Measurements from ENCODE around the gene ORAI3. TPM values are rescaled to one million over a fixed set of nuclear protein-coding genes. Genes with fewer than 3 reads are reported as not detected.

ORAI3 gene
- total and polyA plus RNA-seq, 2 of the 13 experiments (the other 11 are each of a cell fraction or from before 2014, with no cell fraction given) = 11.4 to 32.0 TPM

- TF ChIP-seq, protein P1, sequence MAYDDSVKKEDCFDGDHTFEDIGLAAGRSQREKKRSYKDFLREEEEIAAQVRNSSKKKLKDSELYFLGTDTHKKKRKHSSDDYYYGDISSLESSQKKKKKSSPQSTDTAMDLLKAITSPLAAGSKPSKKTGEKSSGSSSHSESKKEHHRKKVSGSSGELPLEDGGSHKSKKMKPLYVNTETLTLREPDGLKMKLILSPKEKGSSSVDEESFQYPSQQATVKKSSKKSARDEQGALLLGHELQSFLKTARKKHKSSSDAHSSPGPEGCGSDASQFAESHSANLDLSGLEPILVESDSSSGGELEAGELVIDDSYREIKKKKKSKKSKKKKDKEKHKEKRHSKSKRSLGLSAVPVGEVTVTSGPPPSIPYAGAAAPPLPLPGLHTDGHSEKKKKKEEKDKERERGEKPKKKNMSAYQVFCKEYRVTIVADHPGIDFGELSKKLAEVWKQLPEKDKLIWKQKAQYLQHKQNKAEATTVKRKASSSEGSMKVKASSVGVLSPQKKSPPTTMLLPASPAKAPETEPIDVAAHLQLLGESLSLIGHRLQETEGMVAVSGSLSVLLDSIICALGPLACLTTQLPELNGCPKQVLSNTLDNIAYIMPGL (CRISPR knock-in tag; IDR thresholded peaks at IDR 0.05; ENCODE audit: borderline replicate concordance in 1 of 2, low read depth in 1 of 2) = 0 out of 4 replicates have a peak, but pooled peaks of 1 of the 2 experiments have one; percentile 40
- TF ChIP-seq ZNF629 (CRISPR knock-in tag; conservative IDR thresholded peaks at IDR 0.05) = no peak
- peak; percentile 21; the same call in 1 of the 2 replicates for TF ChIP-seq ZNF556 (CRISPR knock-in tag; IDR thresholded peaks at IDR 0.05; ENCODE audit: borderline replicate concordance)
- peak; percentile 60; the same call in 1 of the 2 replicates for TF ChIP-seq ZNF230 (CRISPR knock-in tag; IDR thresholded peaks at IDR 0.05)
- TF ChIP-seq, protein P2, sequence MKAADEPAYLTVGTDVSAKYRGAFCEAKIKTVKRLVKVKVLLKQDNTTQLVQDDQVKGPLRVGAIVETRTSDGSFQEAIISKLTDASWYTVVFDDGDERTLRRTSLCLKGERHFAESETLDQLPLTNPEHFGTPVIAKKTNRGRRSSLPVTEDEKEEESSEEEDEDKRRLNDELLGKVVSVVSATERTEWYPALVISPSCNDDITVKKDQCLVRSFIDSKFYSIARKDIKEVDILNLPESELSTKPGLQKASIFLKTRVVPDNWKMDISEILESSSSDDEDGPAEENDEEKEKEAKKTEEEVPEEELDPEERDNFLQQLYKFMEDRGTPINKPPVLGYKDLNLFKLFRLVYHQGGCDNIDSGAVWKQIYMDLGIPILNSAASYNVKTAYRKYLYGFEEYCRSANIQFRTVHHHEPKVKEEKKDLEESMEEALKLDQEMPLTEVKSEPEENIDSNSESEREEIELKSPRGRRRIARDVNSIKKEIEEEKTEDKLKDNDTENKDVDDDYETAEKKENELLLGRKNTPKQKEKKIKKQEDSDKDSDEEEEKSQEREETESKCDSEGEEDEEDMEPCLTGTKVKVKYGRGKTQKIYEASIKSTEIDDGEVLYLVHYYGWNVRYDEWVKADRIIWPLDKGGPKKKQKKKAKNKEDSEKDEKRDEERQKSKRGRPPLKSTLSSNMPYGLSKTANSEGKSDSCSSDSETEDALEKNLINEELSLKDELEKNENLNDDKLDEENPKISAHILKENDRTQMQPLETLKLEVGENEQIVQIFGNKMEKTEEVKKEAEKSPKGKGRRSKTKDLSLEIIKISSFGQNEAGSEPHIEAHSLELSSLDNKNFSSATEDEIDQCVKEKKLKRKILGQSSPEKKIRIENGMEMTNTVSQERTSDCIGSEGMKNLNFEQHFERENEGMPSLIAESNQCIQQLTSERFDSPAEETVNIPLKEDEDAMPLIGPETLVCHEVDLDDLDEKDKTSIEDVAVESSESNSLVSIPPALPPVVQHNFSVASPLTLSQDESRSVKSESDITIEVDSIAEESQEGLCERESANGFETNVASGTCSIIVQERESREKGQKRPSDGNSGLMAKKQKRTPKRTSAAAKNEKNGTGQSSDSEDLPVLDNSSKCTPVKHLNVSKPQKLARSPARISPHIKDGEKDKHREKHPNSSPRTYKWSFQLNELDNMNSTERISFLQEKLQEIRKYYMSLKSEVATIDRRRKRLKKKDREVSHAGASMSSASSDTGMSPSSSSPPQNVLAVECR (CRISPR knock-in tag; IDR thresholded peaks at IDR 0.05; ENCODE audit: borderline replicate concordance) = peak; percentile 57
- 0 out of 2 replicates have a peak, but pooled peaks have one; percentile 53 for TF ChIP-seq MIER2 (CRISPR knock-in tag; IDR thresholded peaks at IDR 0.05)
- peak; percentile 67 for TF ChIP-seq UBTF (CRISPR knock-in tag; IDR thresholded peaks at IDR 0.05)
- peak; percentile 68 for TF ChIP-seq RARA (CRISPR knock-in tag; IDR thresholded peaks at IDR 0.05)
- peak; percentile 58 for TF ChIP-seq BRD4 (CRISPR knock-in tag; IDR thresholded peaks at IDR 0.05)
- peak; percentile 66; the same call in 1 of the 2 replicates for TF ChIP-seq GATAD2A (CRISPR knock-in tag; IDR thresholded peaks at IDR 0.05)
- TF ChIP-seq RXRA (CRISPR knock-in tag; IDR thresholded peaks at IDR 0.05) = peak; percentile 77
- TF ChIP-seq ZNF496 (CRISPR knock-in tag; IDR thresholded peaks at IDR 0.05; ENCODE audit: insufficient replicate concordance) = no peak
- TF ChIP-seq NR2F6 (IDR thresholded peaks at IDR 0.05) = peak; percentile 44; the same call in 1 of the 2 replicates
- TF ChIP-seq NR2F6 (CRISPR knock-in tag; IDR thresholded peaks at IDR 0.05) = peak; percentile 67
- TF ChIP-seq SIX4 (CRISPR knock-in tag; IDR thresholded peaks at IDR 0.05) = no peak
- TF ChIP-seq, protein P3, sequence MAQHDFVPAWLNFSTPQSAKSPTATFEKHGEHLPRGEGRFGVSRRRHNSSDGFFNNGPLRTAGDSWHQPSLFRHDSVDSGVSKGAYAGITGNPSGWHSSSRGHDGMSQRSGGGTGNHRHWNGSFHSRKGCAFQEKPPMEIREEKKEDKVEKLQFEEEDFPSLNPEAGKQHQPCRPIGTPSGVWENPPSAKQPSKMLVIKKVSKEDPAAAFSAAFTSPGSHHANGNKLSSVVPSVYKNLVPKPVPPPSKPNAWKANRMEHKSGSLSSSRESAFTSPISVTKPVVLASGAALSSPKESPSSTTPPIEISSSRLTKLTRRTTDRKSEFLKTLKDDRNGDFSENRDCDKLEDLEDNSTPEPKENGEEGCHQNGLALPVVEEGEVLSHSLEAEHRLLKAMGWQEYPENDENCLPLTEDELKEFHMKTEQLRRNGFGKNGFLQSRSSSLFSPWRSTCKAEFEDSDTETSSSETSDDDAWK (CRISPR knock-in tag; IDR thresholded peaks at IDR 0.05) = no peak
- TF ChIP-seq ZNF337 (CRISPR knock-in tag; IDR thresholded peaks at IDR 0.05; ENCODE audit: borderline replicate concordance, low read depth) = 0 out of 2 replicates have a peak, but pooled peaks have one; percentile 10
- TF ChIP-seq, protein P4, sequence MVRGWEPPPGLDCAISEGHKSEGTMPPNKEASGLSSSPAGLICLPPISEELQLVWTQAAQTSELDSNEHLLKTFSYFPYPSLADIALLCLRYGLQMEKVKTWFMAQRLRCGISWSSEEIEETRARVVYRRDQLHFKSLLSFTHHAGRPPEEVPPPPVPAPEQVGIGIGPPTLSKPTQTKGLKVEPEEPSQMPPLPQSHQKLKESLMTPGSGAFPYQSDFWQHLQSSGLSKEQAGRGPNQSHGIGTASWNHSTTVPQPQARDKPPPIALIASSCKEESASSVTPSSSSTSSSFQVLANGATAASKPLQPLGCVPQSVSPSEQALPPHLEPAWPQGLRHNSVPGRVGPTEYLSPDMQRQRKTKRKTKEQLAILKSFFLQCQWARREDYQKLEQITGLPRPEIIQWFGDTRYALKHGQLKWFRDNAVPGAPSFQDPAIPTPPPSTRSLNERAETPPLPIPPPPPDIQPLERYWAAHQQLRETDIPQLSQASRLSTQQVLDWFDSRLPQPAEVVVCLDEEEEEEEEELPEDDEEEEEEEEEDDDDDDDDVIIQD (CRISPR knock-in tag; IDR thresholded peaks at IDR 0.05; ENCODE audit: low read depth) = no peak
Observed at GRCh38 chr16:31001507-31002249, 52.8 kb downstream of the ORAI3 start (continued).
